Fibroblast of gingiva (primary cell): ENCODE results near the gene TMEM182.

ENCODE experiments used
- DNase-seq: peaks from one replicate; pipeline ENCODE4 v3.0.0-alpha.2; 2011; ENCODE audit warnings: low read depth

The TMEM182 gene, protein sequence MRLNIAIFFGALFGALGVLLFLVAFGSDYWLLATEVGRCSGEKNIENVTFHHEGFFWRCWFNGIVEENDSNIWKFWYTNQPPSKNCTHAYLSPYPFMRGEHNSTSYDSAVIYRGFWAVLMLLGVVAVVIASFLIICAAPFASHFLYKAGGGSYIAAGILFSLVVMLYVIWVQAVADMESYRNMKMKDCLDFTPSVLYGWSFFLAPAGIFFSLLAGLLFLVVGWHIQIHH

DNA sequence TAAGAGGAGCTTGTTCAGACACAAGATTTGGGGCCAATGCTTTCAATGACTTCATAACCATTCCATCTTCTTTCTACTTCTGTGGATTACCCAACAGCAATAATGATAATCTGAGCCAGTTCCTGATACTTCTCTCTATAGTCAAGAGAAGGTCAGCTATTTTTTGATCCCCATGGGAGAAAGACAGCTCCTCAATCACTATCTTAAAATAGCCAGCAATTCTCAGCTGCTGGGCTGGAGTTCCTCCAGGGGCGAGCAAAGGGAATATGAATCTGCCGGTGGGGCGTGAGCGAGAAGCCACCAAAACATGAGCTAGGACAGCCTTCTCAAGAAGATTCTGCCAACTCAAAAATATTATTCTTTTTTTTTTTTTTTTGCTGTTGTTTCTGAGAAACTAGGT is at the start of gene TMEM182:
Gene TMEM182, plus strand, starts transcription at position 269 of the 400 bp plus-strand sequence. CDS start 187 bp downstream, outside the sequence.
- peak; percentile 21 for DNase-seq

DNA sequence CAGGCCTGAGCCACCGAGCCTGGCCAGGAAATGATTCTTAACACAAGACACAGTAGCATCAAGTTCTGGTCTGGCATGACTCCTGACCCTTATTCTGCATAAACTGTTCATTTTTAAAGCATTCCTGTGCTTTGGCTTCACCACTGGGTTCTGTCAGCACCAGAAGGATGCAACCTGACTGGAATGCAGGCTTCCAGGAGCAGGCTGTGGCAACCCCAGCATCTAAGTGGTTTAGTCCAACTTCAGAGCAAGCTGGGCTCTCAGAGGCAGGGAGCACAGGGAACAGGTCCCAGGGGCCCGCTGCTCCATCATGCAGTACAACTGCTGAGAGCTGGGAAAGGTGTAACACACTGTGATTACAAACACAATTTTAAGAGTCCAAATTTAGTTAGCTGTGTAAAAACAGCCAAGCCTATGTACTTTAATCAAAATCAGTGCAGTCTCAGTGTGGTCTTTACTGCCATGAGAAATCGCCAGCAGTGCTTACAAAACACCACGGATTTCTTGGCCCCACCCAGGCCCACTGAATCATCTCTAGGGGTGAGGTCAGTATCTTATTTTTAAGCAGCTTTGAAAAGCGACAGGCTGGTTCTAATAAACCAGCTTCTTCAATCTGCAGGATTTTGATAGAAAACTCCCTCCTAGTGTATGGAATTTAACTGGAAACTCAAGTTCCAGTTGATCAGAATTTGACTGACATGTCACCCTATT is 44.4 kb upstream of the TMEM182 start:
- DNase-seq: peak; percentile 84

DNA sequence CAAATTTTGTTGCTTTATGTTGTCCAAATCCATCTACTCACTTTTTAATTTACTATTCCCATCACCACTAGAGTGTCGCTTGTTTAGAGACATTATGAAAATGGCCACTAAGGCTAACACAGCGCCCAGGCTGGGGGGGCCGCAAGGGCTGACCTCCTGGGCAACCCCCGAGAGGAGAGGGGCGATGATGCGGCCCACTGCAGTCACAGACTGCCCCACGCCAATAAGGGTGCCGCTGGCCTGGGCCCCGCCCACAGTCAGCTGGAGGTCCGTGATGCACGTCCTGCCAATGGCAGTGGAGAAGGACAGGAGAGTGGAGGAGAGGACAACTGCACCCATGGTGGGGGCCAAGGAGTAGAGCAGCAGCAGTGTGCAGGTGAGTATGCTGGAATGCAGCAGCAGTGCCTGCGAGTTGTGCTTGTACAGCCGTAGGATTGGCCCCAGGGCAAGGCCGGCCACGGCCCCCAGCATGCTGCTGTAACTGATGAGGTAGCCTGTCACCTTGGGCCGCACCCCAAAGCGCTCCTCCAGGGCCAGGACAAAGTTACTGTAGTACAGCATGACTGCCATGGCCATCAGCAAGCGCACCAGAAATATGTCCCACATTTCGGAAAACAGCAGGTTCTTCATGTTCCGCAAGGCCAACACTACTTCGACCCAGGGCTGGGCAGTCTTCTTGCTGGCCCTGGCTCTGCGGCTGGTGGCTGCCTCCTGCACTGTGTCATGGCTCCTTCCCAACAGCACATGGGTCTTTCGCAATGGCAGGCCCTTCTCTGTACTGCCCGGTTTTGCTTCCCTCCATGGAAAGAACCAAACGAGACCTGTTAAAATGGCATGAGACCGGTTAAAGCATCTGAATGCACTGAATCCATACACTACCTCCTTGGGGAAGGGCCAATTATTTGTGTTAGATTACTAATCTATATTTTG is 43.2 kb upstream of the TMEM182 start:
- DNase-seq: no peak

DNA sequence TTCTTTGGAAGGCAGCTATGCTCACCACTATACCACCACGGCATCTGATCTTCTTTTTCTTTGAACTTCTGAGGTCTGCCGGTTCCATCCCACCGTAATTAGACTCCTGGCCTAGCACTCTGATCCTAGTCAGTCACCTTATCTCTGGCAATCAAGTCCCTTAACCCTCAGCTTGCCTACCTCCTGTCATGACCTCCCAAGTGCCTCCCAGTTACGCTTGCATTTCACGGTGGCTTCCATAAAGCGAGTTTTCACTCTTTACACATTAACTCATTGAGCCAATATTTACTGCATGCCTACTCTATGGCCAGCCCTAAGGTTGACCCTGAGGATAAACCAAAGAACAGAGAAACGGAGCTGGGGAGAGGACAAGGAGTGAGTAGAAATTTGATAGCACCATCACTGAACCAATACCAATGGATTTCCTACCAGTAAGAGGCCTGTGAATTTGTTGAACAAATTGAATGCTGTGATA is 37.8 kb upstream of the TMEM182 start:
- DNase-seq: no peak

DNA sequence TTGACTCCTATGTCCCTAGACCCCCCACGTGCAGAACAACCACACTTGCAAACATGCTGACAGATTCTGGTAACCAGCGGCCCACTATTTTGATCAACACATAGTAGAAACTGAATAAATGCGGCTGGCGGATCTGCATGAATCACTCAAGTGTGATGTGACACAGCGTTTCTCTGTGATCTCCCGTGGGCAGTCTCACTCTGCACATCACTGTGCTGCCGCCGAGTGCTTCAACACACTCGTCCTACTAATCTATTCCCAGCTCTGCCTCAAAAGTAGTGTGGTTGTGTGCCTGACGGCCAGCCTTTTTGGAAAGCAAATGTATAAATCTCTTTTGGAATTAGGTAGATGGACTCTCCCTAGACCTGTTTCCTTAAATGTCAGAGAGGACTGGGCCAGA is 37.3 kb upstream of the TMEM182 start:
- no peak for DNase-seq

GRCh38 chr2:102726128-102727087 is 35.4 kb upstream of the TMEM182 start:
- no peak for DNase-seq

- DNase-seq: no peak
Observed at GRCh38 chr2:102735416-102736109, 26.3 kb upstream of the TMEM182 start.

GRCh38 chr2:102736110-102736409 is 25.8 kb upstream of the TMEM182 start:
- DNase-seq: no peak

- DNase-seq: peak; percentile 55
Observed at GRCh38 chr2:102736410-102737409, 25.1 kb upstream of the TMEM182 start.

GRCh38 chr2:102737431-102737830 is 24.4 kb upstream of the TMEM182 start:
- no peak for DNase-seq

DNA sequence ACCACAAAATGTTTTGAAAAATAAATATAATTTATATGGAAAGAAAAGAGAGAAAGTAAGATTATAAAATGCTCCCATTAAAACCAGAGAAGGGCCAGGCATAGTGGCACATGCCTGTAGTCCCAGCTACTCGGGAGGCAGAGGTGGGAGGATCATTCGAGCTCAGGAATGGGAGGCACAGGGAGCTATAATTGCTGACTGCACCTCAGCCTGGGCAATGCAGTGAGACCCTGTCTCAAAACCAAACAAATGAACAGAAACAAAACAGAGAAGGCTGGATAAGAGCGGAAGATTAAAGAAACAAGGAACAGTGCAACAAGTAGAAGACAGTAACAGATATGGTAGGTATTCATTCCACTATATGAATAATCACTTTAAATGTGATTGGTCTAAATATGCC is 18.6 kb upstream of the TMEM182 start:
- no peak for DNase-seq

- no peak for DNase-seq
Observed at GRCh38 chr2:102748107-102748506, 13.7 kb upstream of the TMEM182 start.

- no peak for DNase-seq
Observed at GRCh38 chr2:102749938-102750337, 11.9 kb upstream of the TMEM182 start.

DNA sequence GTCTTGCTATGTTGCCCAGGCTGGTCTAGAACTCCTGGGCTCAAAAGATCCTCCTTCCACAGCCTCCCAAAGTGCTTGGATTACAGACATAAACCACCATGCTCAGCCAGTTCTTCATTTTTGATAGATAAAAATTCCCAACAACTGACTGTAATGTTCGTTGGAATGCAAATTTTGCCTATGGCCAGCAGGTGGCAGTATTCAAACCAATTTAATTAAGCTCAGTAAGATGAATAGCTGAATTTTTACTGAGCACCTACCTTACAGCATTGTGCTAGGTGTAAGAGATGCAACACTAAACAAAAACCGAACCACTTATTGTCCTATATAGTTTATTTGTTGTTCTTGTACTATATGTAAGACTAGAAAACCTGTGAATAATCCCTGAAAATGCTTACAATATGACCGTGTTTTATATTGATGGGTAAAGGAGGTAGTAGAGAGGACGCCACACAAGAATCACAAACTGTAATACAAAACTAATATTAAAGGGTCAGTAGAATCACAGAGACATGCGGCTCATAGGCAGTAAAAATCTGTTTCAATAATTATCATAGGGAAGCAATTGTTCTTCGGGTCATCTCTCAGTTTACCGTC is 8.2 kb upstream of the TMEM182 start:
- peak; percentile 43 for DNase-seq

DNA sequence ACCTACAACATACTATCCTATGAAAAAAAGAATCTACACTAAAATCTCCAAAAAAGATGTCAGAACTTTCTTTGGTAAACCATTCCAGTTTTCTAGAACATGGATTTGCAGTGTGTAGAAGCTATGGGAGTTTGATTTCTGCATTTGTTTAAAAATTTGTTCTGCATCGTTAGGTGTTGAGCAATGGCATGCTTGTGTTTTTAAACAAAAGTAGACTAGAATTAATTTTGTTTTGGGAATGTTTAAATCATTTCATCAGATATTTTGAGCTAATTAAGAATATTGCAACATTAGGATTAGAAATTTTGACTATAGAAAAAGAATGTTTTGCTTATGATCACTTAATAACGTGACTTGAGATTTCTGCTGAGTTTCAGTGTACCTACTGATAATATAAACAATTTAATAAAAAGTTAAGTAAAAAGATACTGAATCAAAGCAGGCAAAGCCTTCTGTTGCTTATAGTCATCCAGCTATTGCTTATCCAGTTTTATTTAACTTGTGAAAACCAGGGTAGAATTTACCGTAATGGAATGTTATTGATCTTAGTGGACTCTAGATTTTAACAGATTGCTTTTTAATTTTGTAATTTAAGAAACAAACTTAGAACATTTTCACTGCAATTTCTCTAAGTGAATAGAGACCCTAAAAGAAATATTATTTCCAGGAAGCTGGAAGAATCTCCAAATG is 7.2 kb upstream of the TMEM182 start:
- DNase-seq: peak; percentile 53

- DNase-seq: no peak
Observed at GRCh38 chr2:102755284-102755683, 6.5 kb upstream of the TMEM182 start.

GRCh38 chr2:102758439-102758838 is 3.4 kb upstream of the TMEM182 start:
- no peak for DNase-seq

GRCh38 chr2:102764083-102764482 is 2.3 kb downstream of the TMEM182 start:
- no peak for DNase-seq

DNA sequence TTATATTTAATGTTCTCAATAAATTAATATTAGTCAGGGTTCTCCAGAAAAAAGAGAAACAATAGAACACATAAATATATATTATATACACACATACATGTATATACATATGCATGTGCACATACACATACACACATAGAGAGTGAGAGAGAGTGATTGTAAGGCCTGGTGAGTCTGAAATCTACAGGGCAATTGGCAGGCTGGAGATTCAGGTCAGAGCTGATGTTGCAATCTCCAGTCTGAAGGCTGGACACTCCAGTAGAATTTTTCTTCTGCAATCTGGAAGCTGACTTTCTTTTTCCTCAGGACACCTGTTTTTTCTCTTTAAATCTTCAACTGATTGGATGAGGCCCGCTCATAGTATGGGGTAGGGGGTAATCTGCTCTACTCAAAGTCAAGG is 3.2 kb downstream of the TMEM182 start:
- DNase-seq: no peak
